GM19463 (cell line): Measurements from ENCODE around the gene HHEX.

ENCODE experiments used
- ATAC-seq: cut with Tn5 transposase; IDR thresholded peaks from one replicate; pipeline ENCODE4 v1.9.1; 2021; ENCODE audit warnings: mild to moderate bottlenecking, moderate library complexity; ENCODE audit not compliant: unreplicated experiment

Gene HHEX

DNA sequence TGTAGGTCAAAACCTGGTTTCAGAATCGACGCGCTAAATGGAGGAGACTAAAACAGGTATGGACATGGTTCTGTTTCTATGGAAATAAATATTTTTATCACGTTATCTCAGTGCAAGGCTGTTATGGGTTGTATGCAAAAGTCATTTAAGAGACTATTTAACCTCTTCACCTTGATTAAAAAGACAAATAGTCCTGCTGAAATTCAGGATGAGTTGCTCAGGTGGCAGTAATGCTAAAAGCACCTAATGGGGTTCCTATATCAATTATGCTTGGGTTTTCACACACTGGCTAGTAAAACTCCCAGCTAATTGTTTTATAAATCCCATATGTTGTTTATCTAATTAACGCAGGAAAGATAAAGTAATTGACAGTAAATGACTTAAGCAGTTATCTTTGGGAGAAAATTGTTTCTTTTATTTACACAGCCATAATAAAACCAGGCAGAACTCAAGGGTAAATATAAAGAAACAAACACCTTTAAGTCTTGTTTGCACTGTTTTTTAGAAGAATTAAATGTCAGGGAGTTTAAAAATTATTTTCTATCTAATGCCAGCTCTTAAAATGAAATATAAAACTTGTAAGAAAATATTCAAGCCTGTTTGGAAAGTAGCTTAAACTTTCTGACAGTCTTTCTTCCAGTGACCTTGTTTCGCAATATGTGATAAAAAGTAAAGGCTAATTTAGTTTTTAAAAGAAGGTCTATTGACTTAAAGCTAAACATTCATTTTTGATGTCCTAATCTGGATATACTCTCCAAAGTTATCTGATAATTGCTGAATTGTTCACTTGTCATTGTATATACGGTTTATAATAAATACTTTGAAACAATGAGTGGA, 3.2 kb downstream of the HHEX start:
- ATAC-seq: no peak

DNA sequence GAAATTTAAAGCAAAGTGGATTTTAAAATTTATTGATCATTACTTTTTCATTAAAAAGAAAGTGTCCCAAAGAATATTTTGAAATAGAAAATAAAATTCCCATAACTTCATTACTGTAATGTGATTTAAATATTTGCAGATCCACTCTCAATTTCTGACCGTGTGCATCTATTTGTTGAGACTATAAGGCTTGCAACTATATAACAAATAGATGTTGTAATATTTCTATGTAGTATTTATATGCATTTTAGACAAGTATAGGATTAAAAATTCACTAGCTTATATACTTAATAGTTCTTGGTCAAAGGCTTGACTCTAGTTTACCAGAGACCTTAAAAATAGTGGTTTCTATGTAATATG, 3.8 kb downstream of the HHEX start:
- no peak for ATAC-seq

DNA sequence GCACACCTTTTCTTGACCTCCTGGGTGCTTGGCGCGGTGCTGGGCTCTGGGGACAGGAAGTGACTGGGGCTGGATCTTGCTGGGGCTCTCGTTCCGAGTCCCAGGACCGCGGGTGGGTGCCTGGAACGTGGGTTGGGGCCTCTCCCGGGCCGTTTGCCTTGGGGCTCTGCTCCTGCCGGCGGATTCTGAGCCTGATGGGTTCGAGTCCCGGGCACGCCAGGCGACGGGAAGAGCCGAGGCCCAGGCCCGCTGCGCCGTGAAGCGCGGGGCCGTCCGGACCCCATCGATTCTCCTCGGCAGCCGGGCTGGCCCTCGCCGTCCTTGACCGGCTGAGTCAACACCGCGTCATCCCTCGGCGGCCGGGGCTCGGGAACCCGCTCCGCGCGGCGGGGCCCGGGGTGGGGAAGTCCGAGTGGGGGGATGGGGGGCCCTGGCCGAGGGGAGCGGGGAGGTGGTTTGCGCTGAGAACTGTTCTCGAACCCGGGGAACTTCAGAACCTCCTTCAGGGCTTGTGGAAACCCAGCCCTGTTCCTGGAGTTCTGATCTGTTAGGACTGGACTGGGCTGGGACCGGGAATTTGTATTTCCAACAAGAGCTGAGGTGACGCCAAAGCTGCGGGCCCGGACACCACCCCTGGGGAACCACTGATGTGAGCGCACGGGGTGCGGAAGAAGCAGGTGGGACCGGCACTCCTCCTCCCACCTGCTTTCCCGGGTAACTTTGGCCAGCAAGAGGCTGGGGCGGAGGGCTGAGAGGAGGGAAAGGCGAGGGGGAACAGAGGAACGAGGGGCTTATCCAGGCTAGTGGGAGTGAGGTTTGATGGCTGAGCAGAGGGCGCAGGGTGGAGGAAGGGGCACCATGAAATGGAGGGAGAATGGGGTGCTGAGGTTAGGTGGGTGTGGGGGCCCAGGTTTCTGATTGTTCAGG, 6.2 kb downstream of the HHEX start:
- ATAC-seq: no peak

DNA sequence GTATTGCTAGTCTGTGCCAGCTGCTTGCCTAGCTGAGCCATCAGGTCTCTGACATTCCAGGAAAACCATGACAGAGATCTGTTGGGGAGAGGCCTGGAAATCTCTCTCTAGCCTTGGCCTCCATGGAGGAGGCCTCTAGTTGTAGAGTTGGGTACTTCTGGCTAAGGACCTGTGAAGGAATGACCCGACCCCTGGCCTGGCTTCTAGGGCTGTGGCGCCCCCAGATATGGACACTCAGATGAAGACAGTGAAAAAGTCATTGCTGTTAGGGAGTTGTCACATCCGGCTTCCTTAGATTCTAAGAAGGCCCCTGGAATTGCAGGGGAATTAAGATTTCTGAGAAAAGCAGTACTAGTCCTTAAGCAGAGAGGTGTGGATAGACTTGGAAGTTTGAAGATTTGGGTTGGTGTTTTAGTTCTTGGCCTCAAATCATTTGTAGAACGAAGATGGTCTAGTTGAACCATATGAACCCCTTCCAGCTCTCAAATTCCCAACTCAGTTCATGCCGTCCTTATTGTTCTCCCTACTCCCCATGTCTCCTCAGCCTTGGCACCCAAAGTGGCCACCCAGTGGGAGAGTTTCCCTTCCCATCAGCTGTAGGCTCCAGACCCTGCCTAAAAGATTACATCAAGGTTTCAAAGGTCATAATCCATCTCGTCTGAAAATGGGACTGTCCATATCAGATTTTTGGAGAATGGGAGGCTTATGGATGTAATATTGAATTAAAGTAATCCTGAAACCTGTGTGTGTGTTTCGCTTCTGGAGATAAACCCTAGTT, 7.0 kb downstream of the HHEX start:
- no peak for ATAC-seq

DNA sequence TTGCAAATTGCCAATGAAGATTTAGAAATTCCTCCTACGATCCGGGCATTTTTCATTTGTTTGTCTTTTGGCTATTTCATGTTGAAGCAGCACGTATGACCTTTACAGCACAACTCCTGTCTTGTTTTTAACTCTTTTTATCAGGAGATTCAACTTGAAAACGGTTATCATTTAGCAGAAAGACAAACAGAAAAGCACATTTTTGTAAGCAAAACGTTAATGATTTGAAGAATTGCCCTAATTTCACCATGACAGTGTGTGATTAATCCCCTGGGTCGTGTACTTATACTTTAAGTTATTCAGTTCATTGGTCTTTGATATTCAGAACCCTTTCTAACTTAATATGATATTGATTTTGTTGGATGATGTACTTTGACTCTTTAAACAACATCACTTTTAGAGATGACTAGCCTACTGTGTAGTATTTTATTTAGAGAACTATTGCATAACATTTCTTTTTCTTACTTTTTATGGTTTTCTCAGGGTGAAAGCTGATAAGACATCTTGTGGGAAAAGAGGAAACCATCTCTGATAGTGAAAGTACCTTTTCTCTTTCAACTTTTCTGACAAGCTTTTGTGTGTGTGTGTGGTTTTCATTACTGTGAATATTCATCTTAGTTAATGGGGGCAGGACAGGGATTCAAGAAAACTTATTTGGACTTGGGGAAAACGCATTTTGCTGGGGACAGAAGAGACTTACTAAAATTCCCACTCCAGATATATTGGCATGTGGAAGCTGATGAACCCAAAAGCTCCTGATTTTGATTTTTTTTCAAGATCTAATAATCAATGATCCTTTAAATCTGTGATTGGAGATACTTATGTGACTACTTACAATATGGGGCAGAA, 8.1 kb downstream of the HHEX start:
- ATAC-seq: no peak

DNA sequence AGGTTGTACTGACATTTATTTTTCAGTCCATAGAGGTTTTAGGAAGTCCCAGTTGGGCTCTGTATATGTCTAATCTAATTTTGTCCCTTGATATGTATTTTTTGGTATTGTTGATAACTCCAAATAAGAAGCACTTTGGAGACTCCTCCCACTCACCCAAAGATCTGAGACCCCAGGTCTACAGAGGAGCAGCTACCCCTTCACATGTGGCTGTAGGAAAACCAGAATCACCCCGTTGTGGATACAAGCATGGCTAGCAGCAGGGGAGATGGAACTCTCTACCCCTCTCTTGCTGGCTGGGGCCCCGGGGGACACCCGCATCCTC, 9.4 kb downstream of the HHEX start:
- no peak for ATAC-seq

DNA sequence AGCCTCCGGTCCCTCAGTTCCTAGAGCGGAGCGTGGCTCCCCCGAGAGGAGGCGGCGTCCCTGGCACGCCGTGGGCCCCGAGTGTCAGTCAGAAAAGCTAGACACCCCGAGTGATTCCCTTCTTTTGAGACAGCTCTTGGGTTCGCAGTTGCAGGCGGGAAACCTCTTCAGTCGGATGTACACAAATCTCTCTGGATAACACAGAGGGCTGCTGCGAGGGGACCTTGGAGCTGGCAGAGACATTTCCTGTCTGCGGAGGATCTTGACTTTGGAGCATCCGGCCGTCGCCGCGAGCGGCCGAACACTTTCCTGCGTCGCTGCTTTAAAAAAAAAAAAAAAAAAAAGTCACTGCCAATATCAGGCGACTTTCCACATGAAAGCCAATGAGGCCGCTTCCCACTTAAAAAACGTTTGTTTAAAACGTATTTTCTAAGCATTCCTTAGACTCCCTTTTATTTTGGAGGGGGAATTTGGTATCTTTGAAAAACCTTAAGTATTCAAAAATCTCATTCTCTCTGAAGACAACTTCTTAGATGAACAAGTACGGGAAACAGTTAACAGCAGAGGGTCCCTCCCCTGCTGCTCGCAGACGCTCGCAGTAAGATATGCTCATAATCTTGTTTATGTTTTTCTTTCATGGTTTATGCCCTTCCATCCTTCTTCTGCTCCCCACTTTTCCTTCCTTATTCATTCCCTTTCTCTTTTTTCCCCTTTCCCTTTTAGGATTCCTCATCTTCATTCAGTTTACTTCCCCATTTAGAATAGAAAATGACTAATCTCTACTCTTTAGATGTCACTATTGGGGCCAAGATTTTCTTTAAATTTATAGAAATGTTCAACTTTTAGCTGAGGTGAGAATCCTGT, 10.0 kb downstream of the HHEX start:
- no peak for ATAC-seq

DNA sequence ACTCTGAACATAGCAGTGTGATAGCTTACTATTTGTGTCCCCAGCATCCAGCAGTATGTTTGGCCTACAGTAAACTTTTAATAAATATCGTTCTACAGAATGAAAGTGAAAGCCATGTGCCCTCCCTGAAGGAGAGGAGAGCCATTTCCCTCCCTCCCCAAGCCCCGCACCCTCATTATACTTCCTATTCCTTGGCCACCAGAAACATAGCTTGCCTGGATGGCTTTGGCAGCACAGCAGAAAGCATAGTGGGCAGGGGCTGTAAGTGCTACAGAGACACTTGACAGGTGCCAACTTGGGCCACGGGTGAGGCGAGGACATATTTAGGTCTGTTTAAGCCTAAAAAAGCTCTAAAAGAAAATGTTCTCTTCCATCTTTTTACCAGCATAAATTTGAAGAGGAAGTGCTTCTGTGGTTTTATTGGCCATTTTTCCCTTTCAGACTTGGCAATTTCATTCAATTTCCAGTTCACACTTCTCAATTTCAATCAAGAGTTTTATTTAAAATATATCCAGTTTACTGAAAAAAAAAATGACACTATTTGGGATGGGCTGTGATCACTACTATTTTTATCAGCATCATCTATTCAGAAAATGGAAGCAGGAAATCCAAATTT, 12.7 kb downstream of the HHEX start:
- ATAC-seq: no peak

DNA sequence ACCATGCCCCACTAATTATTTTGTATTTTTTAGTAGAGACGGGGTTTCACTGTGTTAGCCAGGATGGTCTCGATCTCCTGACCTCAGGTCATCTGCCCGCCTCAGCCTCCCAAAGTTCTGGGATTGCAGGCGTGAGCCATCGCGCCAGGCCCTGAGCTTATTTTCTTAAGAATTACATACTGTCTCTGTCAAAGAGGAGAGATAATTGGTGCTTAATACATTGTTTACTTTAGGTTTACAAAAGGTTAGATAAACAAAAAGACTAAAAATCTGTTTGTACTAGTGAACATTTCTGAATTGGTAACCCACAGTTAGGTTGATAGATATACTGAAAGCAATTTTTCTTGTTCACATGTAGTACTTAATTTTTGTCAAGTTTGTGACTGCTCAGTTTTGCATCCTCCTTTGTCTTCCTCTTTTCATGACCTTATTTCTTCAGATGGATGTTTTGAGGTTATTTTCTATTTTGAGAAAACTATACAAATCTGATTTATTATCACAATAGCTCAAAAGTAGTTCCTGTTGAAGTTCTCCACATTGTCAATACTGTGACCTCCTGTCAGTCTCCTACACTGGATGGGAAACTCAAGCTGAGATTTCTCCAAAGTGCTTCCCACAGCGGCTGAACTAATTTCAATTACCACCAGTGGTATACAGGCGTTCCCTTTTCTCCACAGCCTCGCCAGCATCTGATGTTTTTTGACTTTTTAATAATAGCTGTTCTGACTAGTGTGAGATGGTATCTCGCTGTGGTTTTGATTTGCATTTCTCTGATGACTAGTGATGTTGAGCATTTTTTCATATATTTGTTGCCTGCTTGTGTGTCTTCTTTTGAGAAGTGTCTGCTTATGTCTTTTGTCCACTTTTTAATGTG, 22.5 kb downstream of the HHEX start:
- ATAC-seq: no peak

DNA sequence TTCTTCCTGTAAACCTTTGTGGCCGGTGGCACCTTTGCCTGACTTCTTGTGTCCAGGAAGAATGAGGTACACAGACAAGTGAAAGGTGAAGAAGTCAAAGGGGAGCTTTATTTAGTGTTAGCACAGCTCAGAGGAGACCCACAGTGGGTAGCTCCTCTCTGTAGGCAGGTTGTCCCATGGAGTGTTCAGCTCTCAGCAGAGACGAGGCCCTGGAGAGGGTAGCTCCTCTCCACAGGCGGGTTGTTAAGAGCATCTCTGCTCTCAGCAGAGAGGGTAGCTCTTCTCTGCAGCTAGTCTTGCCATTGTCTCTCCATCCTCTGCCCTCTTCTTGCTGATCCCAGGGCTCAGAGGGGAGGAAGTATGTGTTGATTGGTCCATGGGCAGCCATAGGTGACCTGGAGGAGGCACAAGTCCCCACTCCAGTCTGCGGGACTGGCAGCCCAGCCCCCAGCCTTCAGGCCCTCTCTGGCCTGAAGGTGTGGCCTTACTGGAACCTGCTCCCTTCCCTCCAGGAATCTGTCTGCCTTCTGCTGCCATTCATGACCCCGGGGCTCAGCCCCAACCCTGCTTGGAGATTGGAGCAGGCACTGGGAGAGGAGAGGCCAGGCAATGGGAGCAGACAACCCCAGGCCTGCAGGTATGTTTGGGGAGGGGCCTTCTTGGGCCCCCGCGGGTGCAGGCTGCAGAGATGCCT, 24.5 kb downstream of the HHEX start:
- no peak for ATAC-seq

DNA sequence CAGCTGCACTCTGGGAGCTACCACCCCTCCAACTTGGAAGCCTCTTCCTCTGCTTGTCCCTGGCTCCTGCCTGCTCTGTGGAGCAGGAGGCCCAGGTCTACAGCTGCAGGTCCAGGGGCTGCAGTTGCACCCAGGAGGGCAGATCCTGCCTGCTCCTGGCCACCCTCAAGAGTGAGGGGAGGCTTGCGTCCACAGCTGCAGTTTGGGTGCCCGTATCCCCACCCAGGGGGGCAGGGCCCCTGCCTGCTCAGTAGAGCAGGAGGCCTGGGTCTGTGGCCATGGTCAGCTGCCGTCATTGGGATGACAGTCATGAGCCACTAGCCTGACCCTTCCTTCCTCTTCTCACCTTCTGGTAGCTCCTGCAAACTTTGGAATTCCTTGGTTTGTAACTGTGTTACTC, 25.1 kb downstream of the HHEX start:
- no peak for ATAC-seq

DNA sequence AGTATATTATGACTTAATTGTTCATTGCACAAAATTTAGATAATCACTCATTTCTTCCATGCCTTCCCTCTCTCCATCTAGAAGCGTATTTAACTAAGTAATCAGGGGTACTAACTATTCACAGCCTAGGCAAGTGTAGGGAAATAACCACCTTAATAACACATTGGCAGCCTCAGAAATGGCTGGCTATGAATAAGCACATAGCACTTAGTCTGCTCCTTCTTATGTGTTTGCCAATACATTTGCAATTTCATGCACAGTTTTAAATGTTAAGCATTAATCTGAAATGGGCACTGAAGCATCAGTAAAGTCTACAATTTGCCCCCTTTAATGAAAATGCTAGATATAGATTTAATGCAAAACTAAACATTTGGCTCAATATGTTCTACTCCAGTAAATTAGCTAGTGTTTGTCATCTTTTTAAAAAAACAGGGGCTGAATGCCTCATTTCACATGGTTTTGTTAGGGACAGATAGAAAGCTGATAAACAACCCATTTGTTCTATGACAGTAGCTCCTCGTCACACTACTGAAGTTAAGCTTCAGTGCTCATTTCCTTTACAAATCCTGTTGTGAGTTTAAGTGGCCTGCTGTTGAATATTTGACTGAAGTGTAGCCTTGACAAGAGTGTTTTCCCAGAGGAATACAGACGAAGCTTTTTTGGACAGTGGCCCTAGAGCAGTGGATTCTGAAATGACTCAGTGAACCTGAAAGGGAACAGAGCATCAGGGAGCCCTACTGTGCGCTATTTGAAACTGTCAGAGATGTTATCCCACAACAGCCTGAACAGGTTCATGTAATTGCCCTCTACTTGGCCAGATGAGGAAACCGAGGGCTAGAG, 30.5 kb downstream of the HHEX start:
- ATAC-seq: no peak

DNA sequence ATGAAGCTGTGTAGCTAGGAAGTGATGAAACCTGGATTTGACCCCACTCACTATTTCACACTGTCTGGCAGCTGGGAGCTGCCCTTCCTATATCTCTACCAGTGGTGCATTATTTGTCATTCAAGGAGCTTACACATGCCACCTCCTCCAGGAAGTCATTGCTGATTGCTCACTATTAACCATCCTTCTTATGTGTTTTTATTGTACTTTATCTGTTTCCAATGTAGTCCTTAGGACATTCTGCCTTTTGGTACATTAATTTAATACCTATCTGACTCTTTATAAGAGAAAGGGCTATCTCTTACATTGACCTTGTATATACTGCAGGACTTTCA, 31.0 kb downstream of the HHEX start:
- ATAC-seq: no peak

DNA sequence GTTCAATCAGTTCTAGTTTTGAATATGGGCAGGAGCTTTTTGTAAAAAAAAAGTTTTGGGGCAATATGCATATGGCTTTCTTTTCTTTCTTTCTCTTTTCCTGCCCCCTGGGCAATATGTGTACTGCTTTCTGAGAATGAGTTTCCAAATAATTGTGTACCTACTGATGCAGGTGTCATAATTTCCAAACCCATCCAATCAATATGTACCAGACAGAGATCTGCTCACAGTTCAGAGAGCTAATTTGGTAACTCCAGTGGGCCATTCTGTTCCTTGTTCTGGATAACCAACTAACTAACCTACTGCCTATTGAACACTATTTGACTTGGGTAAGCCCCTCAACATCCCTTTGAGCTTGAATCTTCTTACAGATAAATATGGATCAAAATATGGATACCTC, 32.6 kb downstream of the HHEX start:
- ATAC-seq: no peak

DNA sequence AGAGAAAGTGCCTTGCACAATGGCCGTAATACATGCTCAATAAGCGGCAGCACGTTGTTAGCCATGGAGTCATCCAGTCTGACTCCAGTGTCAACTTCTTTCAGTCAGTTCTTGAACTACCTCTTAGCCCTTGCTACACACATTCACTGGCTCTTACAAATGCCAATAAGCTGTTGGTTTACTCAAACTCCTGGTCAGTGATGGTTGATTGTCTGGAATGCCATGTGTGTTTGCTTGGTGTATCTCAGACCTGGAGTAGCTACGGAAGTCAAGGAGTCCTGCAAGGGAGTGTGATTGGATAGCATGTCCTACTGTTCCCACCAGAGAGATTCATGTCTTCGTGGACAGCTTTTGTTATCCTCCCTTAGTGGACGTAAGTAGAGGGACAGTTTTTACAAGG, 37.4 kb downstream of the HHEX start:
- no peak for ATAC-seq

DNA sequence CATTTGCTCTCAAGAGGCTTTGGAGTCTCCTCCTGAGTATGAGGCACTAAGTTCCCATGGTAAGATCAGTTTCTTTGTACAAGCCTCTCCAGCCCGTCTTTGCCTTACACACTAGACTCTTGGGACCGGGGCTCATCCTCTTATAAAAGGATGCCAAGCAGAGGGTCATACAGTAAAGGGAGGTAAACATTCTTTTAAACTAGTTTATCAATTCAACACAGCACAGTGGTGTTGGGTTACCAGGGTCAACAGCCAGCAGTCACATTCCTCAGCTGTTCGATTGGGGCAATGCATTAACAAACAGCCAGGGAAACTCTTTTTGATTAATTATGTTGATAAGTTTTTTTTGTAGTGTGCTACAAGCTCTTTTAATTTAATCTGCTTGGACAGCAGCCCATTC, 37.8 kb downstream of the HHEX start:
- no peak for ATAC-seq

DNA sequence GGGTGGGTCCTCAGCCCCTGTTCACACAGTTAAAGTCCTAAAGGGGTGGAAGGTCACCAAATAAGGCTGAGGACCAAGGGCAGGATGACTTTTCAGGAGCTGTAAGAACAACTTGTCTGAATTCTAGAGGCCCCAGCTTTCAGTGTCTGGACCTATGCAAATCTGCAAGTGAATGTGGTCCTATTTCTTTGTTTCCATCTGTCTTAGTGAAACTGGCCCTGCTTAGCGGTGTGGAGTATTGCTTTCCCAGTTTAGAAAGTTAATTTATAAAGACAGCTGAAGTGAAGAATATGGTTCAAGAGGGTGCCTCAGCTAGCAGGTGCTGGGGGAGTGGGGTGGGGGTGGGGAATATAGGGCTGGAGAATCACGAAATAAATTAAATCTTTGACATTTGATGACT, 40.1 kb downstream of the HHEX start:
- ATAC-seq: peak; percentile 93
